ENCODE data around the gene REG4.

The REG4 gene

GRCh38 chr1:119781434-119782210 is 29.6 kb downstream of the REG4 start:
- H3K36me3 ChIP-seq (ENCODE audit: insufficient read depth, low read length), result no peaks in the 10 kb centered on the region
- no peak overlapping the region for H3K27ac ChIP-seq
- H3K4me3 ChIP-seq, result no peak overlapping the region
- no peaks in the 10 kb centered on the region for H3K9me3 ChIP-seq (ENCODE audit: low read depth, low read length)
- TF ChIP-seq POLR2AphosphoS5 (IDR thresholded peaks at IDR 0.05; ENCODE audit: borderline replicate concordance, low read depth, low read length) (no peak), EZH2 (IDR thresholded peaks at IDR 0.05) (no peak), FOXP2 (optimal IDR thresholded peaks at IDR 0.05; ENCODE audit: control extremely low read depth, extremely low read length, insufficient read depth) (no peak)
- DNase-seq (ENCODE audit: low read depth, low spot score), result no peak
- no peak overlapping the region for H3K9ac ChIP-seq (ENCODE audit: insufficient read length)

GRCh38 chr1:119779869-119780356 is 31.3 kb downstream of the REG4 start:
- Histone ChIP-seq H3K4me3 (no peak overlapping the region), H3K36me3 (ENCODE audit: insufficient read depth, low read length) (no peaks in the 10 kb centered on the region), H3K27ac (no peak overlapping the region), H3K9me3 (ENCODE audit: low read depth, low read length) (no peaks in the 10 kb centered on the region), H3K9ac (ENCODE audit: insufficient read length) (no peak overlapping the region)
- DNase-seq (ENCODE audit: low read depth, low spot score), result no peak
- TF ChIP-seq EZH2 (IDR thresholded peaks at IDR 0.05) (no peak), POLR2AphosphoS5 (IDR thresholded peaks at IDR 0.05; ENCODE audit: borderline replicate concordance, low read depth, low read length) (no peak), FOXP2 (optimal IDR thresholded peaks at IDR 0.05; ENCODE audit: control extremely low read depth, extremely low read length, insufficient read depth) (no peak)

GRCh38 chr1:119778886-119779560 is 32.2 kb downstream of the REG4 start:
- Histone ChIP-seq H3K9ac (ENCODE audit: insufficient read length) (no peak overlapping the region), H3K27ac (no peak overlapping the region), H3K9me3 (ENCODE audit: low read depth, low read length) (no peaks in the 10 kb centered on the region), H3K4me3 (no peak overlapping the region), H3K36me3 (ENCODE audit: insufficient read depth, low read length) (no peaks in the 10 kb centered on the region)
- TF ChIP-seq EZH2 (IDR thresholded peaks at IDR 0.05), result no peak
- TF ChIP-seq POLR2AphosphoS5 (IDR thresholded peaks at IDR 0.05; ENCODE audit: borderline replicate concordance, low read depth, low read length), result no peak
- no peak for TF ChIP-seq FOXP2 (optimal IDR thresholded peaks at IDR 0.05; ENCODE audit: control extremely low read depth, extremely low read length, insufficient read depth)
- no peak for DNase-seq (ENCODE audit: low read depth, low spot score)

GRCh38 chr1:119778359-119778758 is 32.9 kb downstream of the REG4 start:
- no peaks in the 10 kb centered on the region for H3K36me3 ChIP-seq (ENCODE audit: insufficient read depth, low read length)

GRCh38 chr1:119774746-119775490 is 36.3 kb downstream of the REG4 start:
- Histone ChIP-seq H3K36me3 (ENCODE audit: insufficient read depth, low read length) (no peaks in the 10 kb centered on the region), H3K27ac (no peak overlapping the region), H3K4me3 (no peak overlapping the region), H3K9me3 (ENCODE audit: low read depth, low read length) (no peaks in the 10 kb centered on the region), H3K9ac (ENCODE audit: insufficient read length) (no peak overlapping the region)
- TF ChIP-seq POLR2AphosphoS5 (IDR thresholded peaks at IDR 0.05; ENCODE audit: borderline replicate concordance, low read depth, low read length) (no peak), FOXP2 (optimal IDR thresholded peaks at IDR 0.05; ENCODE audit: control extremely low read depth, extremely low read length, insufficient read depth) (no peak), EZH2 (IDR thresholded peaks at IDR 0.05) (no peak)
- DNase-seq (ENCODE audit: low read depth, low spot score), result no peak

More at GRCh38 chr1:119778359-119778758, 32.9 kb downstream of the REG4 start:
- Histone ChIP-seq H3K4me3 (no peak overlapping the region), H3K27ac (no peak overlapping the region), H3K9me3 (ENCODE audit: low read depth, low read length) (no peaks in the 10 kb centered on the region), H3K9ac (ENCODE audit: insufficient read length) (no peak overlapping the region)
- TF ChIP-seq POLR2AphosphoS5 (IDR thresholded peaks at IDR 0.05; ENCODE audit: borderline replicate concordance, low read depth, low read length) (no peak), FOXP2 (optimal IDR thresholded peaks at IDR 0.05; ENCODE audit: control extremely low read depth, extremely low read length, insufficient read depth) (no peak), EZH2 (IDR thresholded peaks at IDR 0.05) (no peak)
- DNase-seq (ENCODE audit: low read depth, low spot score), result no peak

- Histone ChIP-seq H3K9me3 (ENCODE audit: low read depth, low read length) (no peaks in the 10 kb centered on the region), H3K9ac (ENCODE audit: insufficient read length) (no peak overlapping the region), H3K27ac (no peak overlapping the region), H3K36me3 (ENCODE audit: insufficient read depth, low read length) (no peaks in the 10 kb centered on the region), H3K4me3 (no peak overlapping the region)
- no peak for DNase-seq (ENCODE audit: low read depth, low spot score)
- no peak for TF ChIP-seq FOXP2 (optimal IDR thresholded peaks at IDR 0.05; ENCODE audit: control extremely low read depth, extremely low read length, insufficient read depth)
Measured at GRCh38 chr1:119773711-119774241, 37.5 kb downstream of the REG4 start.

GRCh38 chr1:119772298-119772697 is 39.0 kb downstream of the REG4 start:
- H3K9ac ChIP-seq (ENCODE audit: insufficient read length), result no peak overlapping the region
- H3K36me3 ChIP-seq (ENCODE audit: insufficient read depth, low read length), result no peaks in the 10 kb centered on the region
- no peak for DNase-seq (ENCODE audit: low read depth, low spot score)
- H3K27ac ChIP-seq, result no peak overlapping the region
- TF ChIP-seq POLR2AphosphoS5 (IDR thresholded peaks at IDR 0.05; ENCODE audit: borderline replicate concordance, low read depth, low read length) (no peak), EZH2 (IDR thresholded peaks at IDR 0.05) (no peak), FOXP2 (optimal IDR thresholded peaks at IDR 0.05; ENCODE audit: control extremely low read depth, extremely low read length, insufficient read depth) (no peak)
- H3K9me3 ChIP-seq (ENCODE audit: low read depth, low read length), result no peaks in the 10 kb centered on the region
- H3K4me3 ChIP-seq, result no peak overlapping the region

GRCh38 chr1:119771770-119772169 is 39.5 kb downstream of the REG4 start:
- no peaks in the 10 kb centered on the region for H3K36me3 ChIP-seq (ENCODE audit: insufficient read depth, low read length)
- no peak overlapping the region for H3K4me3 ChIP-seq
- DNase-seq (ENCODE audit: low read depth, low spot score), result no peak
- H3K27ac ChIP-seq, result no peak overlapping the region
- TF ChIP-seq POLR2AphosphoS5 (IDR thresholded peaks at IDR 0.05; ENCODE audit: borderline replicate concordance, low read depth, low read length) (no peak), EZH2 (IDR thresholded peaks at IDR 0.05) (no peak), FOXP2 (optimal IDR thresholded peaks at IDR 0.05; ENCODE audit: control extremely low read depth, extremely low read length, insufficient read depth) (no peak)
- no peaks in the 10 kb centered on the region for H3K9me3 ChIP-seq (ENCODE audit: low read depth, low read length)
- no peak overlapping the region for H3K9ac ChIP-seq (ENCODE audit: insufficient read length)

Measured in SK-N-MC (cell line).